Activated CD4-positive, alpha-beta T cell treated with anti-CD3 and anti-CD28 coated beads, Interleukin-2, amount 50 U/mL, for 16 hours (primary cell): ENCODE results near the gene RRAGD.

Experiments used
- DNase-seq: peaks from one replicate; pipeline ENCODE4 v3.0.0-alpha.2; 2020

Gene RRAGD

GRCh38 chr6:89412071-89413005 lies at the start of gene RRAGD:
Gene RRAGD (minus strand): TSS chr6:89412273. CDS start chr6:89411993, 280 bp downstream.
- peak; percentile 58 for DNase-seq

- no peak for DNase-seq
These were observed 48.6 kb upstream of the RRAGD start for GRCh38 chr6:89460713-89461112.

GRCh38 chr6:89459501-89459900 lies 47.4 kb upstream of the RRAGD start:
- no peak for DNase-seq

GRCh38 chr6:89458704-89459103 lies 46.6 kb upstream of the RRAGD start:
- no peak for DNase-seq

GRCh38 chr6:89454300-89454699 lies 42.2 kb upstream of the RRAGD start:
- DNase-seq = no peak

- no peak for DNase-seq
These were observed 40.2 kb upstream of the RRAGD start for GRCh38 chr6:89452281-89452680.

GRCh38 chr6:89449193-89449592 lies 37.1 kb upstream of the RRAGD start:
- DNase-seq = no peak

GRCh38 chr6:89443658-89444057 lies 31.6 kb upstream of the RRAGD start:
- DNase-seq = no peak

- no peak for DNase-seq
These were observed 28.1 kb upstream of the RRAGD start for GRCh38 chr6:89440200-89440599.

GRCh38 chr6:89439014-89439413 lies 26.9 kb upstream of the RRAGD start:
- no peak for DNase-seq

- no peak for DNase-seq
These were observed 26.2 kb upstream of the RRAGD start for GRCh38 chr6:89438248-89438647.

GRCh38 chr6:89436226-89436625 lies 24.2 kb upstream of the RRAGD start:
- DNase-seq = no peak

- DNase-seq = no peak
These were observed 22.9 kb upstream of the RRAGD start for GRCh38 chr6:89434954-89435353.

GRCh38 chr6:89434150-89434499 lies 22.1 kb upstream of the RRAGD start:
- DNase-seq = no peak

GRCh38 chr6:89433252-89434149 lies 21.4 kb upstream of the RRAGD start:
- no peak for DNase-seq

GRCh38 chr6:89432875-89433251 lies 20.8 kb upstream of the RRAGD start, which contains the start of gene ANKRD6:
Gene ANKRD6 (plus strand): TSS chr6:89433152. CDS start chr6:89566977, 133,825 bp downstream.
- DNase-seq = peak; percentile 77

- DNase-seq = no peak
These were observed 18.3 kb upstream of the RRAGD start for GRCh38 chr6:89430201-89430962.

GRCh38 chr6:89416796-89417195 lies 4.7 kb upstream of the RRAGD start:
- DNase-seq = no peak

GRCh38 chr6:89415185-89415584 lies 3.1 kb upstream of the RRAGD start:
- no peak for DNase-seq

- DNase-seq = no peak
These were observed 2.1 kb upstream of the RRAGD start for GRCh38 chr6:89414215-89414614.

GRCh38 chr6:89413006-89413400 lies 930 bp upstream of the RRAGD start:
- no peak for DNase-seq

GRCh38 chr6:89411145-89412070 lies 665 bp downstream of the RRAGD start:
- DNase-seq = no peak
